Lower leg skin (tissue), 4 donors: ENCODE results near the gene CACNB4. TPM values are rescaled to one million over a fixed set of nuclear protein-coding genes. Genes with fewer than 3 reads are reported as not detected.
"Not testable (repeated sequence)": the region's sequence is repeated elsewhere in the genome, so short reads cannot be mapped to it uniquely, and the experiment has no call there.

Experiments
- DNase-seq, 2 donors: peaks; one replicate each; pipeline ENCODE4 v3.0.0-alpha.2; 2019; ENCODE audit warnings: low spot score in 2 of 2
- H3K4me3 ChIP-seq: fragments of 200-600 bp; sonication (generic); 2 replicates; pipeline ENCODE4 v1.5.1; 2017; ENCODE audit warnings: mild to moderate bottlenecking, low read depth; ENCODE audit not compliant: poor library complexity, severe bottlenecking
- POLR2A ChIP-seq, 2 donors: fragments of 450-650 bp; IDR thresholded peaks; one replicate each; pipeline ENCODE4 v1.6.1; 2016 to 2017; ENCODE audit warnings: antibody characterized with exemption in 2 of 2, mild to moderate bottlenecking in 1 of 2, moderate library complexity in 1 of 2
- WGBS, 2 donors: methylation state at CpG; one replicate each; pipeline ENCODE4 v1.1.5; 2018; 5-methylcytosine and 5-hydroxymethylcytosine counted together
- intact Hi-C: fragments of 100-400 bp; cut with DNase I; formaldehyde crosslinking; loops from one replicate; pipeline ENCODE4 v1.15.0; 2023; ENCODE audit warnings: low total_unique reads
- total RNA-seq, 4 donors: library from RNA; depleted of rRNA; stranded (reverse); fragments of >200 nt; gene quantifications; one replicate each; pipeline ENCODE4 v1.1.0, GENCODE V29; 2016
- TF ChIP-seq, protein P1 (sequence below), 3 donors: fragments of 450-650 bp; IDR thresholded peaks; one replicate each; pipeline ENCODE4 v1.5.1; 2016; ENCODE audit warnings: antibody characterized with exemption in 3 of 3, mild to moderate bottlenecking in 3 of 3, moderate library complexity in 2 of 3

The CACNB4 gene
- total RNA-seq, 4 donors from 2014 or later = 2.4 to 6.3 (median 3.5) TPM

DNA sequence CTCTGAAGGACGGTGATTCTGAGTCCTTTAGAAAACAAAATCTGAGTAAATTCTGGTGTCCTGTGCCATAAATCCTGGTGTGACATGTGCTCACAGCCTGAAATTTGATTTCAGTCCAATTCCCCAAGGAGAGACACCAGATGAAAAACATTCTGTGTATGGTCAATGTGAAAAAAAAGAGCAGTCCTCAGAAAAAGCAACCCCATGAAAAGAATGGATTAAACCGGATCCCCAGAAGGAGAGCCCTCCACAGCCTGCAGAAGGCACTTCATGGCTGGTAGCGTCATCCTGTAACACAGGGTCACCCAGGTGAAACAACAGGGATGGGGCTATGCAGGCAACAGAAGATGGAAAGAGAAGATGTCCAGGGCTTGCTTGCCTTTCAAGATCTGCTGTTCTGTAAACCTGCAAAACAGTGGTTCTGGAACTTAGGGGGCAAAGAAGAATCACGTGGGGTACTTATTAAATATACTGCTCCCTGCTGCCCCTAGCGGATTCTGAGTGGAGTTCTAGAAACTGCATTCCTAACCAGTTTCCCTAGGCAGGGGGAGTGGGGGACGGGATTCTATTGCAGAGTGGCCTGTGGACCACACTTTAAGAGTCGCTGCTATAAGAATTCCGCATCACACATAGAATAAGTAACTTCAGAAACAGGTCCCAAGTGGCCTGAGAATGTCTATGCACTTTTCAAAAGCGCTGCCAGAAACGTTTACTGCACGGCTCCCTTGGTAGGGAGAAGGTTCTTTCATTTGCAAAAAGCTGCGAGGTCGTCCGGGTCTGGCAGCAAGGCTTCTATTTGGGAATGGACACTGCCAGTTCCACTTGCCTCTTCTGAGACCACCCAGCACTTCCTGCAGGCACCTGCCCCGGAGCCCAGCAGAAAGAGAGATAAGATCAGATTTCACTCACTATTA is 151.7 kb downstream of the CACNB4 start:
- TF ChIP-seq, protein P1, sequence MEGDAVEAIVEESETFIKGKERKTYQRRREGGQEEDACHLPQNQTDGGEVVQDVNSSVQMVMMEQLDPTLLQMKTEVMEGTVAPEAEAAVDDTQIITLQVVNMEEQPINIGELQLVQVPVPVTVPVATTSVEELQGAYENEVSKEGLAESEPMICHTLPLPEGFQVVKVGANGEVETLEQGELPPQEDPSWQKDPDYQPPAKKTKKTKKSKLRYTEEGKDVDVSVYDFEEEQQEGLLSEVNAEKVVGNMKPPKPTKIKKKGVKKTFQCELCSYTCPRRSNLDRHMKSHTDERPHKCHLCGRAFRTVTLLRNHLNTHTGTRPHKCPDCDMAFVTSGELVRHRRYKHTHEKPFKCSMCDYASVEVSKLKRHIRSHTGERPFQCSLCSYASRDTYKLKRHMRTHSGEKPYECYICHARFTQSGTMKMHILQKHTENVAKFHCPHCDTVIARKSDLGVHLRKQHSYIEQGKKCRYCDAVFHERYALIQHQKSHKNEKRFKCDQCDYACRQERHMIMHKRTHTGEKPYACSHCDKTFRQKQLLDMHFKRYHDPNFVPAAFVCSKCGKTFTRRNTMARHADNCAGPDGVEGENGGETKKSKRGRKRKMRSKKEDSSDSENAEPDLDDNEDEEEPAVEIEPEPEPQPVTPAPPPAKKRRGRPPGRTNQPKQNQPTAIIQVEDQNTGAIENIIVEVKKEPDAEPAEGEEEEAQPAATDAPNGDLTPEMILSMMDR (IDR thresholded peaks at IDR 0.05) = no peak
- TF ChIP-seq POLR2A (IDR thresholded peaks at IDR 0.05) = no peak
- H3K4me3 ChIP-seq = no peak overlapping the region
- WGBS, 2 donors = 29% methylated on average over 15 of the region's 15 CpGs
- DNase-seq = peak; percentile 28 to 85
- intact Hi-C loops = no loop called here

DNA sequence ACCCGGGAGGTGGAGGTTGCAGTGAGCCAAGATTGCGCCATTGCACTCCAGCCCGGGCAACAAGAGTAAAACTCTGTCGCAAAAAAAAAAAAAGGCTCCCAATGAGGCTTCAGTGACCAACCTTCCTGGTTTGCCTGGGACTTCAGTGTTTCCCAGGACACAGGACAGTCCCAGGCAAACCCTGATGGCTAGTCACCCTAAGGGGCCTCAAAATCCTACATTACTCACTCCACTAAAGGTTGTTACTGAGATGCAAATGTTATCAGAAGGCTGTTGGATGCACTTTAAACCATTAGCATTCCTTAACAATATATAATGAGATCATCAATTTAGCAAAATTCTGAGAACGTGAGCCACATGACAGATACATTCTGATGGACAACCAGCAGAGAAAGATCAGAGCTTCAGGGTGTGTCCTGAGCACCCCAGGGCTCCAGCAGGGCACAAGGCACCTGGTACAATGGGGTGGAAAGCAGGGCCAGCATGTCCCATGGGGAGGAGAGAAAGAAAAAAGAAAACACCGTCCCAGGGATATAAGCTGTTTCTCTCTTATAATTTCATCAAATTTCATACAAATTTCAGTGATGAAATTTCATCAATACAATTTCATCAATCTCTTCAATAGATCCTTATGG is 152.5 kb downstream of the CACNB4 start:
- H3K4me3 ChIP-seq = no peak overlapping the region
- no peak for TF ChIP-seq POLR2A (IDR thresholded peaks at IDR 0.05)
- TF ChIP-seq, protein P1 (IDR thresholded peaks at IDR 0.05) = no peak
- 64 to 71% methylated on average over 6 of the region's 6 CpGs for WGBS, 2 donors
- intact Hi-C loops = no loop called here
- no peak for DNase-seq

DNA sequence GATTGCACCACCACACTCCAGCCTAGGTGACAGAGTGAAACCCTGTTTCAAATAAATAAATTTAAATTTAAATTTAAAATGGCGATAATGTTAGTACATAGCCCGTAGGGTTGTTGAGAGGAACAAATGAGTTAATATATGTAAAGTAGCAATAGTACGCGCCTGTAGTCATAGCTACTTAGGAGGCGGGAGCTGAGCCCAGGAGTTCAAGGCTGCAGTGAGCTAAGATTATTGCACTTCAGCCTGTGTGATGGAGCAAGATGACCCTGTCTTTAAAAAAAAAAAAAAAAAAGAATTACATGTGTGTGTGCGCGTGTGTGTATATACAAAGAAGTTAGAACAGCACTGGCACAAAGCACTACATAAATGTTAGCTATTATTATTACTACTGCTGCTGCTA is 153.2 kb downstream of the CACNB4 start:
- intact Hi-C loops = no loop called here
- WGBS, 2 donors = 87 to 88% methylated on average over 7 of the region's 7 CpGs
- TF ChIP-seq, protein P1 (IDR thresholded peaks at IDR 0.05) = no peak
- TF ChIP-seq POLR2A (IDR thresholded peaks at IDR 0.05) = no peak
- H3K4me3 ChIP-seq = no peak overlapping the region
- no peak for DNase-seq

DNA sequence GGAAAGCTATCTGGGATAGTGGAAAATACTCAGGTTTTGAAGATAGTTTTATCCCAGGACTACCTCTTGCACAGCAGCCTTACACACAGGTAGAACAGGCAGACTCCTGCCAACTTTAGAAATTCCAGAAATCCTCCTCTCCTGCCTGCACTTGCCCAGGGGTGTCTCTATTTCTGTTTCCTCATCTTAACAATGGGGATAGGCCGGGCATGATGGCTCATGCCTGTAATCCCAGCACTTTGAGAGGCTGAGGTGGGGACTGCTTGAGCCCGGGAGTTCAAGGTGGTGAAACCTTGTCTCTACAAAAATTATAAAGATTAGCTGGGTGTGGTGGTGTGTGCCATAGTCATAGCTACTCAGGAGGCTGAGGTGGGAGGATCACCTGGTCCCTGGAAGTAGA is 153.7 kb downstream of the CACNB4 start:
- intact Hi-C loops = no loop called here
- DNase-seq = peak in 1 of 2 donors; percentile 44
- no peak for TF ChIP-seq POLR2A (IDR thresholded peaks at IDR 0.05)
- TF ChIP-seq, protein P1 (IDR thresholded peaks at IDR 0.05) = no peak
- no peak overlapping the region for H3K4me3 ChIP-seq
- WGBS, 2 donors = 56 to 61% methylated on average over 2 of the region's 2 CpGs

DNA sequence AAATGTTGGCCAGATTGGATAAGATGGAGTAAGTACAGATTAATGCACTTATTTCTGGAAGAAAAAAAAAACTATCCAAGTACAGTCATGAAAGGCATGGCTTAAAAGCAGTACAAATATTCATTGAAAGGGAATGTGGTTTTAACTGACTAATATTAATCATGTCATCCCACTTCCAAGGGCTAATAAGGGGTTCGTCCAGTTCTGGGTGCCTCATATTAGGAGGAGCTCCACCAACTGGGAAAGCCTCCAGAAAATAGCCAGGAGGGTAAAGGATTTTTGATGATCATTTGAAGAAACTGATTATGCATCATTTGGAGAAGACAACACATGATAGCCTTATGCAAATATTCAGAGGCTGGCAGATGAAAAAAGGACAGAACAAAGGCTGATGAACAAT is 155.4 kb downstream of the CACNB4 start:
- intact Hi-C loops = no loop called here
- TF ChIP-seq, protein P1 (IDR thresholded peaks at IDR 0.05) = no peak
- WGBS, 2 donors = 57 to 68% methylated on average over 1 of the region's 1 CpG

DNA sequence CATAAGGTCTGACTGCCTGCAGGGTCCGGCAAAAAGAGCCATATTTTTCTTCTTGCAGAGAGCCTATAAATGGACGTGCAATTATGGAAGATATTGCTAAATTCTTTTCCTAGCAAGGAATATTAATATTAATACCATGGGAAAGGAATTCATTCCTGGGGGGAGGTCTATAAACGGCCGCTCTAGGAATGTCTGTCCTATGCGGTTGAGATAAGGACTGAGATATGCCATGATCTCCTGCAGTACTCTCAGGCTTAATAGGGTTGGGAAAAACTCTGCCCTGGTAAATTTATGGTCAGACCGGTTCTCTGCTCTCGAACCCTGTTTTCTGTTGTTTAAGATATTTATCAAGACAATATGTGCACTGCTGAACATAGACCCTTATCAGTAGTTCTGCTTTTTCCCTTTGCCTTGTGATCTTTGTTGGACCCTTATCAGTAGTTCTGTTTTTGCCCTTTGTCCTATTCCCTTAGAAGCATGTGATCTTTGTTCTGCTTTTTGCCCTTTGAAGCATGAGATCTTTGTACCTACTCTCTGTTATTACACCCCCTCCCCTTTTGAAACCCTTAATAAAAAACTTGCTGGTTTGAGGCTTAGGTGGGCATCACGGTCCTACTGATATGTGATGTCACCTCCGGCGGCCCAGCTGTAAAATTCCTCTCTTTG is 156.2 kb downstream of the CACNB4 start:
- DNase-seq, H3K4me3 ChIP-seq, intact Hi-C loops: not testable (repeated sequence)
- WGBS, 2 donors = 95 to 96% methylated on average over 10 of the region's 10 CpGs

More for the DNA sequence above, 155.4 kb downstream of the CACNB4 start:
- no peak for DNase-seq
- H3K4me3 ChIP-seq = no peak overlapping the region
